Activated CD4-positive, alpha-beta T cell treated with anti-CD3 and anti-CD28 coated beads for 36 hours (primary cell): ENCODE measurements around the gene ANAPC2. TPM values are rescaled to one million over a fixed set of nuclear protein-coding genes. Genes with fewer than 3 reads are reported as not detected.
A peak's percentile ranks its signal among the peaks of the same experiment; 100 is the strongest.

Experiments
- ATAC-seq: fragments of 200-7000 bp; cut with Tn5 transposase; one replicate; pipeline ENCODE4 v1.10.0; 2021; ENCODE audit warnings: mild to moderate bottlenecking, moderate library complexity
- CTCF ChIA-PET: fragments of 350-600 bp; sonication (Branson Sonifier 250); formaldehyde crosslinking; loops from one replicate; lab custom pipeline; 2021; ENCODE audit warnings: antibody characterized with exemption; lab: Charles Lee
- POLR2A ChIA-PET: fragments of 350-600 bp; sonication (Branson Sonifier 250); formaldehyde crosslinking; loops from one replicate; lab custom pipeline; 2021; ENCODE audit warnings: antibody characterized with exemption, inconsistent platforms; lab: Charles Lee
- DNase-seq: peaks from one replicate; pipeline ENCODE4 v3.0.0-alpha.2; 2020
- H3K27ac Mint-ChIP-seq: one replicate; pipeline ENCODE4 v1.8.0; 2021; ENCODE audit warnings: mixed read lengths
- H3K27me3 Mint-ChIP-seq: one replicate; pipeline ENCODE4 v1.8.0; 2021; ENCODE audit warnings: mixed read lengths
- H3K36me3 Mint-ChIP-seq: one replicate; pipeline ENCODE4 v1.8.0; 2021; ENCODE audit warnings: low read depth, mixed read lengths
- H3K4me1 Mint-ChIP-seq: one replicate; pipeline ENCODE4 v1.8.0; 2021; ENCODE audit warnings: mixed read lengths
- H3K4me3 Mint-ChIP-seq: one replicate; pipeline ENCODE4 v1.8.0; 2021; ENCODE audit warnings: mild to moderate bottlenecking, moderate library complexity, mixed read lengths
- H3K9me3 Mint-ChIP-seq: one replicate; pipeline ENCODE4 v1.8.0; 2021; ENCODE audit warnings: low read depth, mixed read lengths
- intact Hi-C, 2 experiments: fragments of 100-400 bp; cut with DNase I in 1 of 2; cut with micrococcal nuclease in 1 of 2; formaldehyde crosslinking; loops; one replicate each; pipeline versions ENCODE4 v1.14.2 to v1.15.1; 2022 to 2024; cut with DNase I, micrococcal nuclease
- total RNA-seq, 2 experiments: library from RNA; stranded (reverse); gene quantifications; one replicate each; pipeline ENCODE4 v1.2.3, GENCODE V29; 2021

Gene ANAPC2
- total RNA-seq: 10 to 100 TPM; 30.8 to 38.4 TPM

- peaks cover 12% of the 10 kb centered on the region for H3K36me3 Mint-ChIP-seq
- H3K9me3 Mint-ChIP-seq: no peaks in the 10 kb centered on the region
- peaks cover 33% of the 10 kb centered on the region for H3K4me1 Mint-ChIP-seq
- ATAC-seq (peak; percentile 85), DNase-seq (peak; percentile 96)
- peak within 1 kb of the TSS; percentile 91 for H3K4me3 Mint-ChIP-seq
- ChIA-PET POLR2A (interaction anchor here (0.6 to 1.2 kb wide), 4 partner anchors 12 to 771 kb away, joined by 3 to 8 read pairs (median 4); partner anchors contain the start of gene TPRN), CTCF (interaction anchor here (0.5 to 2.1 kb wide), 19 partner anchors 8 to 1205 kb away, joined by 3 to 5 read pairs (median 3); partner anchors contain the start of genes RNF224 and TPRN)
- intact Hi-C loops: loop anchor here (1.0 to 5.0 kb wide), 12 partner anchors 12 to 397 kb away; partner anchors contain the start of genes NDOR1 (in 2 of the 2), TMEM203 (in 2 of the 2), TPRN (in 2 of the 2) and DPP7 (in 1 of the 2)
- H3K27ac Mint-ChIP-seq: peak within 1 kb of the TSS; percentile 88
- H3K27me3 Mint-ChIP-seq: no peaks in the 10 kb centered on the region
These were observed at the start of gene ANAPC2, which contains the start of gene SSNA1 for GRCh38 chr9:137188490-137189296. Gene ANAPC2 (minus strand): TSS chr9:137188560. CDS start chr9:137188532, 28 bp downstream. Gene SSNA1 (plus strand): TSS chr9:137188676. CDS start chr9:137188727, 51 bp downstream.

- no peaks in the 10 kb centered on the region for H3K9me3 Mint-ChIP-seq
- no peak overlapping the region for H3K4me3 Mint-ChIP-seq
- no peak for DNase-seq
- intact Hi-C loops: loop anchor here (1.0 to 5.0 kb wide), 4 partner anchors 14 to 190 kb away; partner anchors contain the start of genes ANAPC2 (in 1 of the 2), NPDC1 (in 1 of the 2), SSNA1 (in 1 of the 2) and TPRN (in 1 of the 2)
- no peak for ATAC-seq
- CTCF ChIA-PET: interaction anchor here (0.6 to 1.6 kb wide), 32 partner anchors 10 to 408 kb away, joined by 3 to 23 read pairs (median 5); partner anchors contain the start of genes CYSRT1, MAN1B1, NELFB and RNF208
- peaks cover 2% of the 10 kb centered on the region for H3K27me3 Mint-ChIP-seq
- H3K36me3 Mint-ChIP-seq: peaks cover 5% of the 10 kb centered on the region
- H3K4me1 Mint-ChIP-seq: peaks cover 12% of the 10 kb centered on the region
- POLR2A ChIA-PET: interaction anchor here (0.9 kb wide), 3 partner anchors 17 to 109 kb away, joined by 3 to 5 read pairs (median 3); partner anchors contain the start of gene NELFB
- H3K27ac Mint-ChIP-seq: no peak overlapping the region
These were observed 48.6 kb upstream of the ANAPC2 start for GRCh38 chr9:137236936-137237421.

GRCh38 chr9:137236238-137236935, 48.0 kb upstream of the ANAPC2 start:
- DNase-seq: peak; percentile 96

GRCh38 chr9:137235424-137236237, 47.3 kb upstream of the ANAPC2 start:
- intact Hi-C loops: loop anchor here (1.0 to 5.0 kb wide), 4 partner anchors 12 to 188 kb away; partner anchors contain the start of genes ANAPC2 (in 1 of the 2), NPDC1 (in 1 of the 2), SSNA1 (in 1 of the 2) and TPRN (in 1 of the 2)
- peaks cover 2% of the 10 kb centered on the region for H3K27me3 Mint-ChIP-seq

More at GRCh38 chr9:137236238-137236935, 48.0 kb upstream of the ANAPC2 start:
- peaks cover 12% of the 10 kb centered on the region for H3K4me1 Mint-ChIP-seq
- CTCF ChIA-PET: interaction anchor here (0.6 to 1.6 kb wide), 33 partner anchors 9 to 407 kb away, joined by 3 to 23 read pairs (median 5); partner anchors contain the start of genes CYSRT1, MAN1B1, NELFB and RNF208
- peaks cover 3% of the 10 kb centered on the region for H3K36me3 Mint-ChIP-seq
- H3K27me3 Mint-ChIP-seq: peaks cover 2% of the 10 kb centered on the region
- POLR2A ChIA-PET: interaction anchor here (0.8 to 0.9 kb wide), 4 partner anchors 8 to 109 kb away, joined by 3 to 5 read pairs (median 4); partner anchors contain the start of gene NELFB
- no peak overlapping the region for H3K4me3 Mint-ChIP-seq
- no peaks in the 10 kb centered on the region for H3K9me3 Mint-ChIP-seq
- intact Hi-C loops: loop anchor here (1.0 to 5.0 kb wide), 4 partner anchors 13 to 189 kb away; partner anchors contain the start of genes ANAPC2 (in 1 of the 2), NPDC1 (in 1 of the 2), SSNA1 (in 1 of the 2) and TPRN (in 1 of the 2)
- H3K27ac Mint-ChIP-seq: no peak overlapping the region
- peak; percentile 33 for ATAC-seq

GRCh38 chr9:137234758-137235423, 46.5 kb upstream of the ANAPC2 start:
- Mint-ChIP-seq H3K27ac (no peak overlapping the region), H3K9me3 (no peaks in the 10 kb centered on the region), H3K4me3 (no peak overlapping the region), H3K27me3 (peaks cover 2% of the 10 kb centered on the region), H3K36me3 (no peaks in the 10 kb centered on the region), H3K4me1 (peaks cover 12% of the 10 kb centered on the region)
- intact Hi-C loops: loop anchor here in 1 of 2 experiments (5.0 kb wide), 1 partner anchor 188 kb away; the partner anchor contains the start of gene NPDC1
- no peak for DNase-seq
- POLR2A ChIA-PET: no interaction called here
- CTCF ChIA-PET: interaction anchor here (0.6 kb wide), 1 partner anchor 206 kb away, joined by 3 read pairs; no protein-coding TSS in a partner anchor
- no peak for ATAC-seq

More at GRCh38 chr9:137235424-137236237, 47.3 kb upstream of the ANAPC2 start:
- Mint-ChIP-seq H3K36me3 (no peaks in the 10 kb centered on the region), H3K4me1 (peaks cover 12% of the 10 kb centered on the region), H3K4me3 (no peak overlapping the region), H3K27ac (no peak overlapping the region), H3K9me3 (no peaks in the 10 kb centered on the region)
- DNase-seq: no peak
- no peak for ATAC-seq
- CTCF ChIA-PET: interaction anchor here (0.6 to 1.6 kb wide), 8 partner anchors 9 to 207 kb away, joined by 3 to 23 read pairs (median 5); partner anchors contain the start of genes CYSRT1, RNF208 and RNF224
- POLR2A ChIA-PET: interaction anchor here (0.8 kb wide), 1 partner anchor 9 kb away, joined by 5 read pairs; no protein-coding TSS in a partner anchor

- H3K27me3 Mint-ChIP-seq: peaks cover 2% of the 10 kb centered on the region
- ATAC-seq: no peak
- DNase-seq: no peak
- H3K9me3 Mint-ChIP-seq: no peaks in the 10 kb centered on the region
- no peaks in the 10 kb centered on the region for H3K36me3 Mint-ChIP-seq
- H3K4me3 Mint-ChIP-seq: no peak overlapping the region
- peaks cover 10% of the 10 kb centered on the region for H3K4me1 Mint-ChIP-seq
- H3K27ac Mint-ChIP-seq: no peak overlapping the region
- intact Hi-C loops: no loop called here
- ChIA-PET CTCF (no interaction called here), POLR2A (no interaction called here)
These were observed 45.8 kb upstream of the ANAPC2 start for GRCh38 chr9:137234055-137234697.

GRCh38 chr9:137233143-137233980, 45.0 kb upstream of the ANAPC2 start:
- peaks cover 5% of the 10 kb centered on the region for H3K4me1 Mint-ChIP-seq
- DNase-seq (no peak), ATAC-seq (no peak)
- H3K9me3 Mint-ChIP-seq: no peaks in the 10 kb centered on the region
- peaks cover 2% of the 10 kb centered on the region for H3K27me3 Mint-ChIP-seq
- intact Hi-C loops: no loop called here
- H3K27ac Mint-ChIP-seq: no peak overlapping the region
- ChIA-PET CTCF (interaction anchor here (0.6 kb wide), 1 partner anchor 26 kb away, joined by 3 read pairs; no protein-coding TSS in a partner anchor), POLR2A (no interaction called here)
- no peaks in the 10 kb centered on the region for H3K36me3 Mint-ChIP-seq
- H3K4me3 Mint-ChIP-seq: no peak overlapping the region

GRCh38 chr9:137232510-137232909, 44.1 kb upstream of the ANAPC2 start:
- intact Hi-C loops: no loop called here
- Mint-ChIP-seq H3K36me3 (no peaks in the 10 kb centered on the region), H3K27ac (no peak overlapping the region), H3K9me3 (no peaks in the 10 kb centered on the region), H3K27me3 (peaks cover 4% of the 10 kb centered on the region), H3K4me1 (peaks cover 7% of the 10 kb centered on the region), H3K4me3 (no peak overlapping the region)
- ChIA-PET CTCF (interaction anchor here (0.6 kb wide), 1 partner anchor 25 kb away, joined by 3 read pairs; no protein-coding TSS in a partner anchor), POLR2A (no interaction called here)
- no peak for ATAC-seq
- DNase-seq: no peak
